Measurements from ENCODE around the gene TCEA2.

- TF ChIP-seq CTCF (IDR thresholded peaks at IDR 0.05; ENCODE audit: insufficient read depth, low read length, poor library complexity, severe bottlenecking) (no peak), EZH2phosphoT487 (conservative IDR thresholded peaks at IDR 0.05; ENCODE audit: low read length) (no peak)
Observed at GRCh38 chr20:64044484-64045247, 18.3 kb upstream of the TCEA2 start.
